H1 (cell line): ENCODE results near the gene CUEDC1. TPM values are rescaled to one million over a fixed set of nuclear protein-coding genes. Genes with fewer than 3 reads are reported as not detected.

Experiments
- CTCF ChIA-PET: fragments of 300-600 bp; sonication (Branson Sonifier 250); formaldehyde crosslinking; loops from one replicate; lab custom pipeline; 2021; ENCODE audit not compliant: partially characterized antibody; lab: Charles Lee
- POLR2A ChIA-PET: fragments of 300-600 bp; sonication (Branson Sonifier 250); formaldehyde crosslinking; loops from one replicate; lab custom pipeline; 2021; ENCODE audit warnings: inconsistent platforms; ENCODE audit not compliant: partially characterized antibody; lab: Charles Lee
- DNase-seq, 2 experiments: peaks; one replicate each; pipeline versions ENCODE4 v3.0.0 to v3.0.0-alpha.2; 2010 to 2022; ENCODE audit warnings: low spot score in 2 of 2, low read depth in 1 of 2, mixed read lengths in 1 of 2
- FAIRE-seq: peaks from 2 replicates; lab custom pipeline; 2011; peaks lifted over from hg19 to GRCh38; lab: Jason Lieb, UNC
- H2AFZ ChIP-seq: 2 replicates; pipeline ENCODE4 v1.8.1; 2012; ENCODE audit warnings: low read length, inconsistent platforms
- H2AK5ac ChIP-seq: 2 replicates; pipeline ENCODE4 v1.6.1; 2013; ENCODE audit warnings: low read depth, low read length
- H2BK120ac ChIP-seq: replicated peaks from 2 replicates; pipeline ENCODE3; 2013; ENCODE audit warnings: low read depth, low read length, inconsistent platforms
- H2BK12ac ChIP-seq: 2 replicates; pipeline ENCODE4 v1.6.1; 2013; ENCODE audit warnings: low read depth, low read length
- H2BK15ac ChIP-seq: 2 replicates; pipeline ENCODE4 v1.6.1; 2013; ENCODE audit warnings: low read length
- H2BK20ac ChIP-seq: 2 replicates; pipeline ENCODE4 v1.6.1; 2013; ENCODE audit warnings: low read length
- H2BK5ac ChIP-seq: 2 replicates; pipeline ENCODE4 v1.6.1; 2013; ENCODE audit warnings: low read depth, low read length
- H3K14ac ChIP-seq: 2 replicates; pipeline ENCODE4 v1.6.1; 2013; ENCODE audit warnings: inconsistent platforms; ENCODE audit not compliant: insufficient read length
- H3K18ac ChIP-seq: 2 replicates; pipeline ENCODE4 v1.6.1; 2013; ENCODE audit warnings: low read length; ENCODE audit errors: extremely low read depth
- H3K23ac ChIP-seq: 2 replicates; pipeline ENCODE4 v1.6.1; 2013; ENCODE audit warnings: inconsistent platforms; ENCODE audit not compliant: insufficient read length
- H3K23me2 ChIP-seq: 2 replicates; pipeline ENCODE4 v1.6.1; 2013; ENCODE audit warnings: low read depth, low read length
- H3K27ac ChIP-seq: 2 replicates; pipeline ENCODE4 v1.6.1; 2011; ENCODE audit warnings: low read depth, low read length, inconsistent platforms
- H3K27me3 ChIP-seq, 4 experiments: replicated peaks in 1 of 4; 1 replicate in 1 of 4; 2 replicates in 3 of 4; pipeline versions ENCODE4 v1.6.1 to v1.8.1; 2011 to 2013; ENCODE audit warnings: low read length in 3 of 4, mild to moderate bottlenecking in 3 of 4, inconsistent platforms in 2 of 4, mixed read lengths in 2 of 4, moderate library complexity in 1 of 4; ENCODE audit not compliant: control insufficient read depth in 3 of 4, insufficient read depth in 3 of 4; ENCODE audit errors: extremely low read depth in 1 of 4
- H3K36me3 ChIP-seq, 4 experiments: 2 replicates each; pipeline versions ENCODE4 v1.6.1 to v1.8.1; 2011 to 2013; ENCODE audit warnings: mild to moderate bottlenecking in 4 of 4, low read length in 3 of 4, moderate library complexity in 2 of 4, control low read depth in 1 of 4, inconsistent platforms in 1 of 4; ENCODE audit not compliant: insufficient read depth in 4 of 4, control insufficient read depth in 2 of 4
- H3K4ac ChIP-seq: replicated peaks from 2 replicates; pipeline ENCODE3; 2013; ENCODE audit warnings: low read length, low read depth, mixed read lengths, inconsistent platforms; ENCODE audit not compliant: insufficient read length
- H3K4me1 ChIP-seq, 4 experiments: replicated peaks in 1 of 4; 1 replicate in 1 of 4; 2 replicates in 3 of 4; pipeline versions ENCODE4 v1.6.1 to v1.8.1; 2011 to 2013; ENCODE audit warnings: low read length in 3 of 4, inconsistent platforms in 2 of 4, mixed read lengths in 1 of 4; ENCODE audit not compliant: insufficient read depth in 4 of 4, control insufficient read depth in 3 of 4
- H3K4me2 ChIP-seq, 2 experiments: 2 replicates each; pipeline versions ENCODE4 v1.6.1 to v1.8.1; 2011 to 2013; ENCODE audit warnings: low read depth in 2 of 2, low read length in 2 of 2, control low read depth in 1 of 2, inconsistent platforms in 1 of 2, mild to moderate bottlenecking in 1 of 2; ENCODE audit not compliant: insufficient read depth in 1 of 2
- H3K4me3 ChIP-seq, 4 experiments: fragments of 200-600, 300-600 bp in 1 of 4; sonication (generic), shearing (Covaris generic), sonication (Bioruptor Twin) in 1 of 4; 2 replicates each; pipeline versions ENCODE4 v1.5.1 to v1.8.1; 2011 to 2016; ENCODE audit warnings: low read length in 4 of 4, low read depth in 3 of 4, control low read depth in 2 of 4, inconsistent platforms in 2 of 4, mild to moderate bottlenecking in 2 of 4, mixed read lengths in 1 of 4, moderate library complexity in 1 of 4; ENCODE audit not compliant: insufficient read depth in 2 of 4; ENCODE audit errors: extremely low read depth in 1 of 4
- H3K56ac ChIP-seq: replicated peaks from 2 replicates; pipeline ENCODE3; 2013; ENCODE audit warnings: low read depth, mild to moderate bottlenecking, mixed read lengths, low read length, inconsistent platforms; ENCODE audit not compliant: insufficient read length
- H3K79me1 ChIP-seq: 2 replicates; pipeline ENCODE4 v1.6.1; 2013; ENCODE audit warnings: low read depth, low read length, control low read depth
- H3K79me2 ChIP-seq, 2 experiments: 2 replicates each; pipeline versions ENCODE4 v1.6.1 to v1.8.1; 2012 to 2013; ENCODE audit warnings: low read length in 2 of 2, mild to moderate bottlenecking in 2 of 2, inconsistent platforms in 1 of 2; ENCODE audit not compliant: insufficient read depth in 2 of 2, control insufficient read depth in 1 of 2
- H3K9ac ChIP-seq, 4 experiments: replicated peaks in 1 of 4; 1 replicate in 1 of 4; 2 replicates in 3 of 4; pipeline versions ENCODE4 v1.6.1 to v1.8.1; 2011 to 2013; ENCODE audit warnings: low read depth in 3 of 4, low read length in 3 of 4, control low read depth in 2 of 4, mild to moderate bottlenecking in 2 of 4, moderate library complexity in 2 of 4, inconsistent platforms in 1 of 4; ENCODE audit errors: extremely low read depth in 1 of 4
- H3K9me3 ChIP-seq, 2 experiments: 2 replicates each; pipeline versions ENCODE4 v1.6.1 to v1.8.1; 2012 to 2013; ENCODE audit warnings: mild to moderate bottlenecking in 2 of 2, moderate library complexity in 2 of 2, control low read depth in 1 of 2, inconsistent platforms in 1 of 2, low read depth in 1 of 2, low read length in 1 of 2, mixed read lengths in 1 of 2; ENCODE audit not compliant: insufficient read depth in 2 of 2
- H4K20me1 ChIP-seq, 2 experiments: replicated peaks in 1 of 2; 2 replicates each; pipeline versions ENCODE3 to v1.8.1; 2011 to 2013; ENCODE audit warnings: inconsistent platforms in 2 of 2, low read length in 2 of 2, mild to moderate bottlenecking in 1 of 2; ENCODE audit not compliant: insufficient read depth in 2 of 2, control insufficient read depth in 1 of 2
- H4K5ac ChIP-seq: 2 replicates; pipeline ENCODE4 v1.6.1; 2013; ENCODE audit warnings: low read length, low read depth, mixed read lengths, inconsistent platforms; ENCODE audit not compliant: insufficient read length
- H4K8ac ChIP-seq: 2 replicates; pipeline ENCODE4 v1.8.0; 2013; ENCODE audit warnings: mild to moderate bottlenecking, moderate library complexity, low read length, inconsistent platforms; ENCODE audit not compliant: insufficient read depth; ENCODE audit errors: extremely low read depth
- H4K91ac ChIP-seq: replicated peaks from 2 replicates; pipeline ENCODE3; 2013; ENCODE audit warnings: low read length, mixed read lengths, inconsistent platforms; ENCODE audit not compliant: insufficient read length
- BCL11A ChIP-seq, 2 experiments: IDR thresholded peaks; one replicate each; pipeline ENCODE4 v1.6.1; 2011; ENCODE audit warnings: low read depth in 2 of 2, low read length in 2 of 2, mild to moderate bottlenecking in 2 of 2
- CHD2 ChIP-seq: IDR thresholded peaks from 2 replicates; pipeline ENCODE4 v1.6.1; 2012; ENCODE audit warnings: low read length, improper control_type of control experiment
- EGR1 ChIP-seq: IDR thresholded peaks from 2 replicates; pipeline ENCODE4 v1.6.1; 2011; ENCODE audit warnings: low read depth, low read length, borderline replicate concordance
- RXRA ChIP-seq: IDR thresholded peaks from 2 replicates; pipeline ENCODE4 v1.6.1; 2011; ENCODE audit warnings: low read depth, mild to moderate bottlenecking, low read length, moderate library complexity; ENCODE audit not compliant: insufficient read depth
- SAP30 ChIP-seq: fragments of 300-600 bp; sonication (generic); IDR thresholded peaks from 2 replicates; pipeline ENCODE4 v1.7.1; 2012; ENCODE audit warnings: low read length, moderate library complexity, mild to moderate bottlenecking, inconsistent platforms; ENCODE audit not compliant: insufficient read depth, insufficient replicate concordance
- SIRT6 ChIP-seq: IDR thresholded peaks from one replicate; pipeline ENCODE4 v1.7.1; 2012; ENCODE audit warnings: low read length, inconsistent platforms
- SP1 ChIP-seq: IDR thresholded peaks from 2 replicates; pipeline ENCODE4 v1.6.1; 2011; ENCODE audit warnings: low read depth, low read length
- SRF ChIP-seq: IDR thresholded peaks from 2 replicates; pipeline ENCODE4 v1.6.1; 2011; ENCODE audit warnings: mild to moderate bottlenecking, low read depth, low read length, moderate library complexity
- TAF7 ChIP-seq: optimal IDR thresholded peaks from 2 replicates; pipeline ENCODE3; 2011; ENCODE audit warnings: low read depth, mild to moderate bottlenecking, inconsistent platforms, low read length, moderate library complexity, borderline replicate concordance
- TBP ChIP-seq: IDR thresholded peaks from 2 replicates; pipeline ENCODE4 v1.6.1; 2011; ENCODE audit warnings: low read depth, low read length, improper control_type of control experiment
- WGBS, 2 experiments: shearing (Covaris generic) in 1 of 2; methylation state at CpG; one replicate each; pipeline versions ENCODE4 v1.1.6 to v1.1.7; 2013 to 2015; ENCODE audit warnings: low lambda C conversion rate in 2 of 2, mixed read lengths in 2 of 2, inconsistent platforms in 1 of 2, low coverage in 1 of 2, missing lambda C conversion rate in 1 of 2; ENCODE audit not compliant: insufficient replicate concordance in 2 of 2, insufficient coverage in 1 of 2, insufficient read length in 1 of 2; ENCODE audit errors: extremely low coverage in 1 of 2, missing lambda C conversion rate in 1 of 2; 5-methylcytosine and 5-hydroxymethylcytosine counted together
- polyA plus RNA-seq, 7 experiments: library from polyadenylated mRNA; depleted of rRNA in 3 of 7; stranded (reverse) in 5 of 7; unstranded in 2 of 7; fragments of >200 nt in 5 of 7; fragments of 200-250 nt in 2 of 7; gene quantifications; 1 replicate in 5 of 7; 2 replicates in 1 of 7; 4 replicates in 1 of 7; pipeline versions ENCODE4 v1.2.1 to v1.2.3, GENCODE V29; 2011 to 2013; ENCODE audit warnings: missing spikeins in 2 of 7, mixed read lengths in 2 of 7
- total RNA-seq: library from RNA; stranded (reverse); fragmentation: NEBNext Ultra II Directional; extraction: Animal tissue kit (Norgen Biotek cat#: 25700); gene quantifications from 2 replicates; pipeline ENCODE4 v1.2.1, GENCODE V29; 2021

CUEDC1 gene
- total and polyA plus RNA-seq, 2 of the 8 experiments (the other 6 are each of a cell fraction or from before 2014, with no cell fraction given) = 4.0 to 10.7 TPM

DNA sequence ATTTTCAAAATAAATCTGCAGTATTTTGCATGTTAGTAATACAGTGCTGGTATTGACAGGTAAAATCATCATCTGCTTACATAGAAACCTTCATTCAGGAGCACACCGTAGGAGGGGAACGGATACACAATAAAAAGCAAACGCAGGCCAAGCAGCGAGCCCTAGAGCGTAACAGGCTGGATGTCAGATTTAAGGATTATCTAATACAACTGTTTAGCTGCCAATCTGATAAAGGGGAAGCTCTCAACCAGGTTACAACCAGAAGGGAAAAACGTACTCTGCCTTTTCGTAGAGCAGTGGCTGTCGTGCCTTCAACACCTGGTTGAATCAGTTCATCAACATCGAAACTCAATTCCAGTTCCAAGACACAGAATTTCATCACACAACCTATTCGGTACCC lies 16.4 kb upstream of the CUEDC1 start:
- H3K23ac ChIP-seq = no peak overlapping the region
- no peak overlapping the region for H4K5ac ChIP-seq
- H2BK20ac ChIP-seq = no peak overlapping the region
- H2AFZ ChIP-seq = no peak overlapping the region
- no peak overlapping the region for H2BK15ac ChIP-seq
- H3K36me3 ChIP-seq = peaks cover 8 to 34% (median 23%) of the 10 kb centered on the region in 4 experiments
- no peak overlapping the region for H3K18ac ChIP-seq
- no peaks in the 10 kb centered on the region for H3K23me2 ChIP-seq
- TF ChIP-seq RXRA (no peak), EGR1 (no peak), TBP (no peak), SIRT6 (no peak), CHD2 (no peak), SRF (no peak), SP1 (no peak), TAF7 (no peak), BCL11A (IDR thresholded peaks at IDR 0.05; ENCODE audit: low read depth in 2 of 2, low read length in 2 of 2) (no peak), SAP30 (no peak)
- H3K56ac ChIP-seq = no peak overlapping the region
- no peak overlapping the region for H3K14ac ChIP-seq
- no peak overlapping the region for H4K8ac ChIP-seq
- peaks cover 0 to 1% of the 10 kb centered on the region in 2 experiments for H4K20me1 ChIP-seq
- H3K79me2 ChIP-seq = no peaks in the 10 kb centered on the region
- H3K9me3 ChIP-seq = no peaks in the 10 kb centered on the region
- H3K4me2 ChIP-seq = no peak overlapping the region
- FAIRE-seq (no peak), DNase-seq (no peak)
- peaks cover 0 to 2% (median 0%) of the 10 kb centered on the region in 4 experiments; a peak in 1 of 7 replicates for H3K4me1 ChIP-seq
- ChIA-PET POLR2A (interaction anchor here (0.6 to 5.8 kb wide), 8 partner anchors 10 to 476 kb away, joined by 3 to 27 read pairs (median 6); partner anchors contain the start of gene SRSF1), CTCF (interaction anchor here (0.9 to 11.1 kb wide), 11 partner anchors 10 to 144 kb away, joined by 3 to 96 read pairs (median 5); partner anchors contain the start of gene CUEDC1)
- no peak overlapping the region for H2BK12ac ChIP-seq
- H3K4me3 ChIP-seq = no peak overlapping the region
- H2BK120ac ChIP-seq = no peak overlapping the region
- no peak overlapping the region for H3K4ac ChIP-seq
- no peak overlapping the region for H2BK5ac ChIP-seq
- H4K91ac ChIP-seq = no peak overlapping the region
- WGBS, 2 experiments = 88% methylated on average over 10 of the region's 10 CpGs; no CpG with 5 or more reads in 1 of the 2 experiments
- no peak overlapping the region for H3K27ac ChIP-seq
- no peak overlapping the region for H3K9ac ChIP-seq
- no peaks in the 10 kb centered on the region for H3K27me3 ChIP-seq
- H2AK5ac ChIP-seq = no peak overlapping the region
- H3K79me1 ChIP-seq = no peaks in the 10 kb centered on the region
